Retina (tissue), 1 donor: Measurements from ENCODE around the gene POMP.

Source experiments
- DNase-seq: peaks from one replicate; pipeline ENCODE4 v3.0.0-alpha.2; 2016

The POMP gene

DNA sequence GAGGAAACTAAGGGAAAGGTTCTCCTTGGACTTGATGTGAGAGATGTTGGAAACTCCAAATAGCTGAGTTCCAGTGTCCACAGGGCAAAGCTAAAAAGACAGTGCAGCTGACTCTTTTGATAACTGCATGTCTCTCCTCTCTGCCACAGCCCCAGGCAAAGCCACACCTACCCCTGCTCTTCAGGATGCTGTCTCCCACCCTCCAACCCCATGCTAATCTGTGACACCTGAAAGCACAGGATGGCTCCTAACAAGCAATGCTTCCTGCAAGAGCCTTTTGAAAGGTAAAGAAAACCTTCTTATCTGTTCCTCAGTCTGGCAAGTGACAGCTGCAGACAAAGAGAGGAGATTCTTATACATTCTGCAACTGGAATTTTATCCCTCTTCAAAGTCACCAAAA is 45.4 kb downstream of the POMP start:
- DNase-seq, result no peak

- no peak for DNase-seq
Observed at GRCh38 chr13:28704919-28705318, 46.0 kb downstream of the POMP start.

- peak; percentile 23 for DNase-seq
Observed at GRCh38 chr13:28705461-28706083, 46.6 kb downstream of the POMP start.

- DNase-seq, result no peak
Observed at GRCh38 chr13:28707629-28708427, 48.9 kb downstream of the POMP start.

- no peak for DNase-seq
Observed at GRCh38 chr13:28710161-28710560, 51.2 kb downstream of the POMP start.

GRCh38 chr13:28714651-28715050 is 55.7 kb downstream of the POMP start:
- no peak for DNase-seq

GRCh38 chr13:28716511-28716910 is 57.6 kb downstream of the POMP start:
- DNase-seq, result peak; percentile 4

DNA sequence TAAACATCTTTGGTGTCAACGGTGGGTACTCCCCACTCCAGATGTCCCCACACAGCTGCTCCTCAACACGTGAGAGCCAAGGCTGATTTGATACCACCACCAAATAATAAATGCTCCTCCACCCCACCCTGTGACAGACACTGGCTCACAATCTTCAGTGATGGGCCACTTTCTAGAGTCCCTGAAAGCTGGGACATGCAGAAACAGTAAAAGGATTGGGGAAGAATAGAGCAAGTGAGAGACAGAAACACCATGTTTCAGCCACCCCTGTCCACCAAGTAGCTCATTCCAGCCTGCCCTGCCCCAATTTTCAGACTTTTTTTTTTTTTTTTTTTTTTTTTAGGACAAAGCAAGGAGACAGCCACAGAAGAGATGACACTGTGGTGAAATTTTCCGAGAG is 58.2 kb downstream of the POMP start:
- DNase-seq, result peak; percentile 5

GRCh38 chr13:28718196-28718542 is 59.2 kb downstream of the POMP start:
- no peak for DNase-seq

DNA sequence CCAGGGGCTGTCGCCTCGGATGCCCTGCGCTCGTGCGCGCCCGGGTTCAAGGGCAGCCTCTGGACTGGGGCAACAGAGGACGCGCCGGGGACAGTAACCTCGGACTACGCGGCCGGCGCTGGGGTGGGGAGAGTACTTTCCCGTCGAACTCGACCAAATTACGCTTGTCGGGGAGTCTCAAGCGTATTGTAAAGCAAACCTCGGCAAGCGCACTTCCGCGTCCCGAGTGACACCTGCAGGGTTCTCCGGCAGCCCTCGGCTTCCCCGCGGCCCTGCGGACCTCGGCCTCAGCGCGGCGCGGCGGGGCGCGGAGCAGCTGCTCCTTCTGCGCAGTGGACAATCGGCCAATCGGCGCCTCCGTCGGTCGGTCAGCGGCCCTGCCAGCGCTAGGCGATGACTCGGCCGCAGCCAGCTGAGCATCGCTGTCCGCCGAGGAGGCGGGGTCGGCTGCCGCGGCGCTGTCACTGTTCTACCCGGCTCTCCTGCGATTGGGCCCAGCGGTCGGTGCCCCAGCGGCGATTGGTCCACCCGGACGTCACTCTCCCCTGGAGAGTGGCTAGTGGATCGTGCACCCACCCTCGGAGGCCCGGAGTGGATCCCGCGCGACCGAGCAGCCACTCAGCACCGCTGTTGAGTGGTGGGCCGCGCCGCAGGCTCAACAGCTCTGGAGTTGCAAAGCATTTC is 59.8 kb downstream of the POMP start, which contains the start of gene SLC46A3:
TSS of gene SLC46A3 (minus strand) at position 428 of the 684 bp plus-strand sequence. CDS start 972 bp downstream, outside the sequence.
- DNase-seq, result peak; percentile 97

- no peak for DNase-seq
Observed at GRCh38 chr13:28719227-28720055, 60.5 kb downstream of the POMP start.

DNA sequence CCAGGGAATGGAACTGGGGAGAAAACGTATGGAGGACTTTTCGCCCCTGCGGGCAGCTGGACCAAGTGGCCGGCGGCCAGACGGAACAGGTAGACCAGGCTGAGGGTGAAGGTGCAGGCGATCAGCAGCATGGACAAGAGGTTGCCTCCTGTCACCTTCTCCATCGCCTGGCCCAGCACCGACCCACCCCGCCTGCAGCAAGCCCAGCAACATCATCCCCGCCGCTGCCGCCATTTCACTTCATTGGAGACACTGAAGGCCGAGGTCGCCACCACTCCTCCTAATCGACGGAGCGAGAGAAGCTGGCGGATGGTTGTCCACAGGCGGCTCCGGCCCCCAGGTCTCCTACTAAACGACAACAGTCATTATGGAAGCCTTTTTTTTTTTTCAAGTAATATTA is 64.9 kb downstream of the POMP start:
- no peak for DNase-seq

- DNase-seq, result no peak
Observed at GRCh38 chr13:28725046-28725610, 66.2 kb downstream of the POMP start.
